ENCODE data around the gene SMIM45.

DNA sequence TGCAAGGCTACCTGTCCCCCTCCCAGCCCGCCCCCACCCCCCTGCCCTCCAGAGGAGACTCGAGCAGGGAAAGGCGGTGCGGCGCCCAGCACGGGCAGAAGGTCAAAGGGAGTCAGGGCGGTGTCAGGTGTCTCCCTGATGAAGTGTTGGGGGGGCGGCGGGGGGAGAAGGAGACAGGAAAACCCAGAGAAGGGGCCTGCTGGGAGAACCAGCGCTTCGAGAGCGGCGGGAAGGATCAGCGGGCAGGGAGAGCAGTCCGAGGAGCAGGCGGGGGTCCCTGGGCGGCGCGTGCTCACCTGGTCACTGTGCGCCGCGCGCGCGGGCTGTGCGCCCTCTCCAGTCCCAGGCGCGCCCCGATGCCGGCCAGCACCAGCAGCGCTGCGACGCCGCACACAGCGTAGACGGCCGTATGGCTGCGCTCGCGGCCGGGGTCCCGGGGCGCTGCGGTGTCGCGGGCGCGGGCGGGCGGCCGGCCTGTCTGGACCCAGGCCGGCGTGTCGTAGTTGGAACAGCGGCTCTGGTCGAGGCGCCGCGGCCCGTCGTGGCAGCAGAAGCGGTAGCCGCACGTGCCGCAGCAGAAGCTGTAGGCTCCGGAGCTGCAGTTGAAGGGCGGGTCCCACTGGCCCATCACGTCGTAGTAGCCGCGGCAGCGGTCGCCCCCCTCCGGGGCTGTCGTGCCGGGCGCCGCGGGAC lies 38.0 kb upstream of the SMIM45 start:
- TF ChIP-seq, protein P1, sequence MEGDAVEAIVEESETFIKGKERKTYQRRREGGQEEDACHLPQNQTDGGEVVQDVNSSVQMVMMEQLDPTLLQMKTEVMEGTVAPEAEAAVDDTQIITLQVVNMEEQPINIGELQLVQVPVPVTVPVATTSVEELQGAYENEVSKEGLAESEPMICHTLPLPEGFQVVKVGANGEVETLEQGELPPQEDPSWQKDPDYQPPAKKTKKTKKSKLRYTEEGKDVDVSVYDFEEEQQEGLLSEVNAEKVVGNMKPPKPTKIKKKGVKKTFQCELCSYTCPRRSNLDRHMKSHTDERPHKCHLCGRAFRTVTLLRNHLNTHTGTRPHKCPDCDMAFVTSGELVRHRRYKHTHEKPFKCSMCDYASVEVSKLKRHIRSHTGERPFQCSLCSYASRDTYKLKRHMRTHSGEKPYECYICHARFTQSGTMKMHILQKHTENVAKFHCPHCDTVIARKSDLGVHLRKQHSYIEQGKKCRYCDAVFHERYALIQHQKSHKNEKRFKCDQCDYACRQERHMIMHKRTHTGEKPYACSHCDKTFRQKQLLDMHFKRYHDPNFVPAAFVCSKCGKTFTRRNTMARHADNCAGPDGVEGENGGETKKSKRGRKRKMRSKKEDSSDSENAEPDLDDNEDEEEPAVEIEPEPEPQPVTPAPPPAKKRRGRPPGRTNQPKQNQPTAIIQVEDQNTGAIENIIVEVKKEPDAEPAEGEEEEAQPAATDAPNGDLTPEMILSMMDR (IDR thresholded peaks at IDR 0.05) = no peak
- no peak for TF ChIP-seq POLR2A (IDR thresholded peaks at IDR 0.05)
